Measurements from ENCODE around the gene BCL2L14.
"Not testable (repeated sequence)": the region's sequence is repeated elsewhere in the genome, so short reads cannot be mapped to it uniquely, and the experiment has no call there.

The BCL2L14 gene

GRCh38 chr12:12099102-12099501, 28.4 kb downstream of the BCL2L14 start:
- no peak for DNase-seq (ENCODE audit: extremely low read depth in 1 of 2, low read depth in 1 of 2)

DNA sequence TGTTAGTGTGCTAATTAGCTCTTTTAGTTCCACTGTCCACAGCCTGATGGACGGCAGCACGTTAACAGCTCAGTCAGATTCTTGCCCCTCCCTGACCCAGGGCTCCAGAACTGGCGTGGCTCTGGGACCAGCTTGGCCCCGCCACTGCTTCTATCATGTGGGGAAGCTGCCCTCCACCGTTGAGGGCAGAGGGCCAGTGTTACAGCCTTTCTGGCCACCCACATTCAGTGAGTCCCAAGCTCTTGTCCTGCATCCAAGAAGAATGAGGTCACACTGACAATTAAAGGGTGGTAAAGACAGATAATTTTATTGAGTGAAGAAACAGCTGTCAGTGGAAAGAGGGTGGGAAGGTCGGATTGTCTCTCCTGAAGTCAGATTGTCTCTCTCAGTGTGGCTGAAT, 36.9 kb downstream of the BCL2L14 start:
- DNase-seq (ENCODE audit: extremely low read depth in 1 of 2, low read depth in 1 of 2) = no peak

DNA sequence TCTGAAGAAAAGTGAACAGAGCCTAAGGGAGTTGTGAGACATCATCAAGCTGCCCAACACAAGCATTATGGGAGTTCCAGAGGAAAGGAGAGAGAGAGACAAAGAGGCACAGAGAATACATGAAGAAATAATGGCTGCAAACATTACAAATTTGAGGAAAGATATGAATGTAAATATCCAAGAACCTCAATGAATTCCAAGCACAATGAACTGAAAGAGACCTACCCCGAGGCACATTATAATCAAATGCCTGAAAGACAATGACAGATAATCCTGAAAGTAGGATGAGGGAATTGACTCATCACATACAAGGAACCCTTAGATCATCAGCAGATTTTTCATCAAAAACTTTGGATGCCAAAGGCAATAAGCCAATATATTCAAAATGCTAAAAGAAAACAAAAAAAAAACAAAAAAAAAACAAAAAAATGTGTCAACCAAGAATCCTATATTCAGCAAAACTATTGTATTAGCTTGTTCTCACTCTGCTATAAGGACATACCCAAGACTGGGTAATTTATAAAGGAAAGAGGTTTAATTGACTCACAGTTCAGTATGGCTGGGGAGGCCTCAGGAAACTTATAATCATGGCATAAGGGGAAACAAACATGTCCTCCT, 37.8 kb downstream of the BCL2L14 start:
- no peak for DNase-seq (ENCODE audit: extremely low read depth in 1 of 2, low read depth in 1 of 2)

GRCh38 chr12:12110923-12111555, 40.3 kb downstream of the BCL2L14 start:
- peak in 1 of 2 donors; percentile 32 for DNase-seq (ENCODE audit: extremely low read depth in 1 of 2, low read depth in 1 of 2)

DNA sequence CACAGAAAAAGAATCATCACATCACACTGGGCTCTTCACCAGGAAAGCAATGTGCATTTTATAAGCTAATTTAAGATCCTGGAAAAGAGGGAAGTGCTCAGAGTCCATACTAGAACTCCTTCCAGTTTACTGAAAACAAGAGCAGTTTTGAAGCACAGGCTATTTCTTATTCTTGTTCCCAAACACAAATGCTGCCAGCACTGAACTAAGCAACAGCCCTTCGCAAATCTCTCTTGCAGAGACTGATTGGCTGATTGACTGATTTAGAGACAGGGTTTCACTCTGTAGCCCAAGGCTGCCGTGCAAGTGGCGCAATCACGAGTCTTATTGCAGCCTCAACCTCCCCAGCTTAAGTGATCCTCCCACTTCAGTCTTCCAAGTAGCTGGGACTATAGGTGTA, 44.8 kb downstream of the BCL2L14 start:
- DNase-seq (ENCODE audit: extremely low read depth in 1 of 2, low read depth in 1 of 2) = no peak

GRCh38 chr12:12116677-12117076, 45.9 kb downstream of the BCL2L14 start:
- no peak for DNase-seq (ENCODE audit: extremely low read depth in 1 of 2, low read depth in 1 of 2)

- no peak for DNase-seq (ENCODE audit: extremely low read depth in 1 of 2, low read depth in 1 of 2)
These were observed 50.3 kb downstream of the BCL2L14 start for GRCh38 chr12:12121061-12121460.

DNA sequence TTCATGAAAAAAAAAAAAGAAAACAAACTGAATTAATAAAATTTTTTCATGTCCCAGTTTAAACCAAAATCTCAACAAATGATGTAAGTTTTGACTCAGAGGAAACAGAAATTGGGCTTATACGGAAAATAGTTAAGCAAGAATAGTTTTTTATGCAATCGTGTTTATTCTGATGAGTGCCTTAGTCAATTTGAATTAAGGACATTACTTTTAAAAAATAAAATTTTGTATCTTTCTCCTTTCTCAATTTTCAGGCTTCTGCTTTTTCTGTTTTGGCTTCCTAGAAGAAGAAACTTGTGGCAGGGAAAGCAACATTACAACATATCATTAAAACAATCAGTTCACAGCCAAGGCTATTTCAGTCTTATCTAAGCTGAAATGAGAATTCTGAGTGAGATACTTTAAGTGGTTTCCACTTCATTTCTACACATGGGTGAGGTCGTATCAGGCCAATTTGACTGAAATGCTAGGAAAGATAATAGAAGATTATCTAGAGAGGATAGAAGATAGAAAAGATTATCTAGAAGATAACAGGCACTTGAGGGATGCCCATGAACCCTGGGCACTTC, 52.4 kb downstream of the BCL2L14 start:
- no peak for DNase-seq (ENCODE audit: extremely low read depth in 1 of 2, low read depth in 1 of 2)

DNA sequence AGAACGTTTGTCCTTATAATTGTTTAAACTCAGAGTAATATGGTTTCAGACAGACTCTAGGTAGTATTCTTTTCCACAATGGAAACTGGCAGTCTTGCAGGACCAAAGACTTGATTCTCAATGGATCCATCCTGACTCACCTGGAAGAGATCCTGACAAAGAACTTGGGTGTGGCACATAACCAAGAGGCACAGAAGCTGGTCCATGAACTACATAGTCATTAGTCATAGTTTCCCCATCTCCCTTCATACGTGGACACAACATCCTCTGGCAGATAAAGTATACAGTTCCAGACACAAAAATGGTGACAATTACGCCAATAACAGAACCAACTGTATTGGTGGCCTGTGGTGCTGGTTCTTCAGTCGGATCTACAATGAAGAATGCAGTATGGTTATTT, 55.8 kb downstream of the BCL2L14 start:
- DNase-seq (ENCODE audit: extremely low read depth in 1 of 2, low read depth in 1 of 2) = no peak

- no peak for DNase-seq (ENCODE audit: extremely low read depth in 1 of 2, low read depth in 1 of 2)
These were observed 56.6 kb downstream of the BCL2L14 start for GRCh38 chr12:12127304-12127703.

DNA sequence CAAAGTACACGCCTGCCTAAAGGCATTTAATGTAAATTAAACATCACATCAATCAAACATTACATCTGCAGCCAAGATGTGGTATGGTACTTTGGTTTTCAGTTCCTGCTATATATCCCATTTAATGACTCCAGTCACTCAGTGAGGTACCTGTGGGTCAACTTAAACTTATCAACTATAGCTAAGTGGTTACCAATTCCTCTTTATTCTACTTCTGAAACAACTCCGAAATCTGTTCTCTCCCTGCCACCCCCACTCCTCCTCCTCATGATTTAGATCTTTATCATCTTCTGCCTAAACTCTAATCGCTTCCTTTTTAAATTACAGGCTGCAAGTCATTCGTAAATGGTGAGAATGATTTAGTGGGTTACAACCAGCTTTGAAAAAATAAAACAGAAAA, 57.9 kb downstream of the BCL2L14 start:
- DNase-seq (ENCODE audit: extremely low read depth in 1 of 2, low read depth in 1 of 2) = no peak

GRCh38 chr12:12133259-12133658, 62.5 kb downstream of the BCL2L14 start:
- no peak for DNase-seq (ENCODE audit: extremely low read depth in 1 of 2, low read depth in 1 of 2)

DNA sequence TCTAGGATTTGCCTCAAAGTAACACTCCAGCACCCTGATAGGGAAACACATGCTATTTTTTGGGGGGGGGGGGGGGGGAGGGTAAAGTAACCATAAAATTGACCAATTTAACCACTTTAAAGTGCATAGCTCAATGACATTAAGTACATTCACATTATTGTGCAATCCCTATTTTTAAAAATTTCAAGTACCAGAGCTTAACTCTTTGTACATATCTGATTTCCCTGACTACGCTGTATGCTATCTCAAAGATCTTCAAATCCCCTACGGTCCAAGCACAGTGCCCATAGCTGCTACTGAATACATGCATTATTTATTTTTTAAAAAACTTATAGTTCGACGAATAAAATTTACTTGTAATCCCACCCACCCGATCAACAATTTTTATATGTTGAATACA, 63.0 kb downstream of the BCL2L14 start:
- DNase-seq (ENCODE audit: extremely low read depth in 1 of 2, low read depth in 1 of 2) = no peak

DNA sequence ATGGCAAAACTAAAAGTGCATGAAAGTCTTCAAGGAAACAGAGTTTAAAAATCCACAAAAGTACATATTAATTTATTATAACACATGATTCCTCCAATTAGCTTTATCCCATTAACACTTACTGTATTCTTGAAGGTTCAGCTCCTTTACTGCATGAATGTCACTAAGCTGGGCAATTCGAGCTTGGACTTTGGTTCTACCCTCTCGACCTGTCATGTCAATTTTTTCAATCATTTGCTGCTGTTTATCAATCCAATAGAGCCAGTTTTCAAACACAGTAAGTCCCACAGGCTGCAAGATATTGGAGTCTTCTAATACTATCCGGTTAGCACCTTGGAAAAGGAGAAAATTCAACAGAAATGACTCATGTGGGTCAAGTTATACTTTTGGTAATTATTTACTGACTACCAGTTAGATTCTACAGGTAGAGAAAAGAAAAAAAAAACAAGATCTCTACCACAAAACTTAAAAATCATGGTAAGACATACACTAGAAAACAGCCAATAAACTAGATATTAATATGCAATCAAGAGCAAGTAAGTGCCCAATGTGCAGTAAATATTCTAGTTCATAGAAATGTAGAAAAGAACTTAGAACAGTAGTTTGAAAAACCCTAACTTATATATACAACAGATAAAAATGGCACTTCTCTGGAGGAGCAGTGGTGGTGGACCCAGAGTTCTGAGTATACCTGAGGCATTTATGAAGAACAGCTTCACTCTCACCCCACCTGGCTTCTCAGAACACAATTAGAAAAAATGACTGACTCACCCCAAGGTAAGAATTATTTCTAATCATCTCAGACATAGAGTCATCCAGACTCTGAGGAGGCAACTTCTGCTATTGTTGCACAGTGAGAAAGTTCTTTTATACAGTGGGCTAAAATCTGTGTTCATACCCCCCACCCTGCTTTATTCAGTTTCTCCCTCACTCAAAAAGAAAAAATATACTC, 67.7 kb downstream of the BCL2L14 start:
- DNase-seq (ENCODE audit: extremely low read depth in 1 of 2, low read depth in 1 of 2) = no peak

DNA sequence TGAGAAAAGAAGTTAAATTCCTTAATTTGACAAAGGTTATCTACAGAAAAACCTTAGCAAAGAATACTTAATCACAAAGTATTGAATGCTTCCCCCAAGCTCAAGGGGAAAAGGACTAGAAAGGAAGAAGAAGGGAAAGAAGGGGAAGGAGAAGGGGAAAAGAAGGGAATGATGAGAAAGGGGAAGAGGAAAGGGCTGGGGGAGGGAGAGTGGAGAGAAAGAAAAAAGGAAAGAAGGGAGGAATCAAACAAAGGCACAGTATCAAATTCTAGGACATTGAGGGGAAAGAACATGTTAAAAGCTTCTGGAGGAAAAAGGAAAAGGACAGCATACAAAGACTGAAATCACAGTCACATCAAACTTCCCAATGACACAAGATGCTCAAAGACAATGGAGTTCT, 70.3 kb downstream of the BCL2L14 start:
- DNase-seq (ENCODE audit: extremely low read depth in 1 of 2, low read depth in 1 of 2) = no peak

DNA sequence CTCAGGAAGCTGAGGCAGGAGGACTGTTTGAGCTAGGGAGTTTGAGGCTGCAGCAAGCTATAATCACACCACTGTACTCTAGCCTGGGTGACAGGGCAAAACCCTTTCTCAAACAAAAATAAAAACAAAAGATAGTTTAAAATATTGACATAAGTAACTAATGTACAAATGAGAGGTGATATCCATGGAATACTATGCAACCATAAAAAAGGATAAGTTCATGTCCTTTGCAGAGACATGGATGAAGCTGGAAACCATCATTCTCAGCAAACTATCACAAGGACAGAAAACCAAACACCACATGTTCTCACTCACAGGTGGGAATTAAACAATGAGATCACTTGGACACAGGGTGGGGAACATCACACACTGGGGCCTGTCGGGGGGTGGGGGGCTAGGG, 73.8 kb downstream of the BCL2L14 start:
- DNase-seq (ENCODE audit: extremely low read depth in 1 of 2, low read depth in 1 of 2) = not testable (repeated sequence)

- no peak for DNase-seq (ENCODE audit: extremely low read depth in 1 of 2, low read depth in 1 of 2)
These were observed 76.4 kb downstream of the BCL2L14 start for GRCh38 chr12:12147111-12147510.
